GM19467 (cell line): ENCODE measurements around the gene KAZN.

Experiments
- ATAC-seq: cut with Tn5 transposase; IDR thresholded peaks from one replicate; pipeline ENCODE4 v1.9.1; 2021; ENCODE audit warnings: mild to moderate bottlenecking, moderate library complexity; ENCODE audit not compliant: unreplicated experiment

Gene KAZN

GRCh38 chr1:15158506-15159165 is 560.2 kb downstream of the KAZN start:
- no peak for ATAC-seq

- no peak for ATAC-seq
Observed at GRCh38 chr1:15159166-15159555, 560.7 kb downstream of the KAZN start.

- ATAC-seq: no peak
Observed at GRCh38 chr1:15160626-15161025, 562.1 kb downstream of the KAZN start.

GRCh38 chr1:15167386-15167785 is 568.9 kb downstream of the KAZN start:
- ATAC-seq: no peak
